ENCODE measurements around the gene TMEM163.
A peak's percentile ranks its signal among the peaks of the same experiment; 100 is the strongest.

The TMEM163 gene

DNA sequence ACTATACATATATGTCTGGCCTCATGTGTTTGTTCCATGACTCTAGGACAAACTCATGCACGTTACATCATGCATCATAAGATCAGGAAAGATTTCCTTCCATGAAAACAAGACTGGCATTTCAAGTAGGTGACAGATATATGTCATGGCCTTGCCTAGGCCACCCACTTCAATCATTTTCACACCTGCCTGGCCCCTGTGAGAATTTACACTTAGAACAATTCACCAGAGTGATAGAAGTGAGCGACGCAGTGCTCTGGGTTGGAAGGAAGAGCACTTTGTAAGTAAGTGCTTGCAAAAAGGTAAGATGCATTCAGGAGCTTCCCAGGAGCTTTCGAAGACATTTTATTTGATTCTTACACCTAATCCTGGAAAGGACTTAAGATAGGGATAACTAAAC, 39.5 kb downstream of the TMEM163 start:
- H3K27ac ChIP-seq (ENCODE audit: low read depth, low read length), result no peak overlapping the region
- H3K9me3 ChIP-seq (ENCODE audit: control insufficient read depth in 1 of 2, low read length in 2 of 2), result no peaks in the 10 kb centered on the region
- H3K4me3 ChIP-seq (ENCODE audit: low read depth in 1 of 2, low read length in 2 of 2), result no peak overlapping the region
- no peaks in the 10 kb centered on the region for H3K36me3 ChIP-seq (ENCODE audit: control insufficient read depth in 1 of 2, insufficient read depth in 2 of 2, low read length in 2 of 2)
- H3K27me3 ChIP-seq (ENCODE audit: control insufficient read depth in 1 of 2, insufficient read depth in 2 of 2, low read length in 2 of 2), result no peaks in the 10 kb centered on the region
- H3K4me1 ChIP-seq (ENCODE audit: control insufficient read depth in 1 of 2, insufficient read depth in 2 of 2, low read length in 2 of 2), result peaks cover 0 to 7% of the 10 kb centered on the region in 2 donors
- H3K9ac ChIP-seq (ENCODE audit: low read depth in 1 of 2, low read length in 2 of 2), result no peak overlapping the region

DNA sequence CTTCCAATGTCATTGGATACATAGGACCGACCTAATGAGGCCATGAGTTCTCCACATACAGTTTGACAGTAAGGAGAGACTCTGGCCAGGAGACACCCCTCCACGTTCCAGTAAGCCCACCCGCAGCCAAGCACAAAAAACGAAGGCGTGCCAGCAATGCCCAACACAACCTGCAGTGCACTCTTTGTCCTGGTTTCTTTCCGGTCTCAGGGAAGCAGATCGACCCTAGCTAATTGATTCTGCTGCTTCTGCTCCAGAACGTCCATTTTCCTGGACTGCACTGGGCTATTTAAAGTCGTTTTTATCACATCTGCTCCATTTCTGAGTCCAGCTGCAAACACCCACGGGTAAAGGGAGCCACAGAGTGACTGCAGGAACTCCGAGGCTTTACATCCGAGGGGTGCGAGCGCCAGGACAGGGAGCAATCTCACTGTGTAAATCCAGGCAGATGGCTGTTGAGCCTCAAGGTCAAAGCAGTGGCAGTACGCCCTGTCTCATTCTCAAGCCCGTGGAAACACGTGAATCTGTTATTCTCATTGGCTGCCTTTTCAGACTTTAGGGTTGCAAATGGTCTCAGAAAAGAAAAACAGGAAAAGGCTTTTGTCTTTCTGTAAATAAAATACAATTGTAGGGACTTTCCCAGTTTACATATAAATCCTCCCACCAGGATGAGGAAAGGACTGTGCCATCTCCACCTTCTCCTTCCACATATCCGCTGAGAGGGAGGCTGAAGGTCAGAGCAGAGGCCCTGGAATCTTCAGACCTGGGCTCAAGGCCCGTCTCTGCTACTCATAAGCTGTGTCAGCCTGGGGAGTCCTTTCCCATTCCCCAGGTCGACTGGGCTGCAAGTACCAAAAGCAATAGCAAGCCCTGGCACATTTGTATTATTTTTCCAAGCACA, 40.7 kb downstream of the TMEM163 start:
- no peaks in the 10 kb centered on the region for H3K4me1 ChIP-seq (ENCODE audit: control insufficient read depth in 1 of 2, insufficient read depth in 2 of 2, low read length in 2 of 2)
- H3K27ac ChIP-seq (ENCODE audit: low read depth, low read length), result no peak overlapping the region
- H3K9ac ChIP-seq (ENCODE audit: low read depth in 1 of 2, low read length in 2 of 2), result no peak overlapping the region
- no peaks in the 10 kb centered on the region for H3K9me3 ChIP-seq (ENCODE audit: control insufficient read depth in 1 of 2, low read length in 2 of 2)
- H3K36me3 ChIP-seq (ENCODE audit: control insufficient read depth in 1 of 2, insufficient read depth in 2 of 2, low read length in 2 of 2), result no peaks in the 10 kb centered on the region
- no peak overlapping the region for H3K4me3 ChIP-seq (ENCODE audit: low read depth in 1 of 2, low read length in 2 of 2)
- H3K27me3 ChIP-seq (ENCODE audit: control insufficient read depth in 1 of 2, insufficient read depth in 2 of 2, low read length in 2 of 2), result no peaks in the 10 kb centered on the region

DNA sequence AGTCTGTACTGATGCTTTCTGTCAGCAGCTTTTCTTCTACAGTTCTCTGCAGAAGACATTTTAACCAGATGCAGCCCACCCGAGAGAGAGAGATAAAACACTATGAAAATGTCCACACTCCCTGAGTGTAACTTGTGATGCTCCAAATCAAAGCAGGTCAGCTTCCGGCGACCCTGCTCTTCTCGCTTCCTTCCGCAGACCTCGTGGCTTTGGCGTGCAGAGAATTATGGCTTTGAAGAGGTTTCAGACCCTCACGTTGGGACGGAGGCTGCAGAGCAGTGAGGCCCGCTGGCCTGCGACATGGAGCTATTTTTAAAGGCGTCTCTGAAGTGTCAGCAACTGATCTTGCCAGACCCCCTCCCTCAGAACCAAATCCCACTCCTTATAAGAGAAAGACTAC, 41.8 kb downstream of the TMEM163 start:
- Histone ChIP-seq H3K4me1 (ENCODE audit: control insufficient read depth in 1 of 2, insufficient read depth in 2 of 2, low read length in 2 of 2) (no peaks in the 10 kb centered on the region), H3K9me3 (ENCODE audit: control insufficient read depth in 1 of 2, low read length in 2 of 2) (no peaks in the 10 kb centered on the region)

DNA sequence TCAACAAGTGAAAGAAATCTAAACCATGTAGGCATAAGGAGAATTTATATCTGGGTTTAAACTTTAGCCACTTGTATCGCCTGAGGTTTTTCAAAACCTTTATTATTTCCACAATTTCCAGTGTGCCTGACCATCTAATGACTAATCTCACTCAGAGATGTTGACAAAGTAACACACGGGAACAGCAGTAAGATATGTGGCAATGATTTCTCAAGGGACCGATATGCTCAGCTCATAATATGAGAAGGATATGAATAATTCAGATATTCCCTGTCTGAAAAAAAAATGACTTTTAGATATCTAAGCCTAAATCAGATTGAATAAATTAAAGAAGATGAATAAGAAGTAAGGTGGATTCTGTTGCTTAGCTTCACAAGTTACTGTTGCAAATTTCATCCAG, 43.5 kb downstream of the TMEM163 start:
- H3K27ac ChIP-seq (ENCODE audit: low read depth, low read length), result no peak overlapping the region
- H3K36me3 ChIP-seq (ENCODE audit: control insufficient read depth in 1 of 2, insufficient read depth in 2 of 2, low read length in 2 of 2), result no peaks in the 10 kb centered on the region
- H3K27me3 ChIP-seq (ENCODE audit: control insufficient read depth in 1 of 2, insufficient read depth in 2 of 2, low read length in 2 of 2), result no peaks in the 10 kb centered on the region
- peaks cover 0 to 11% of the 10 kb centered on the region in 2 donors for H3K4me1 ChIP-seq (ENCODE audit: control insufficient read depth in 1 of 2, insufficient read depth in 2 of 2, low read length in 2 of 2)
- H3K9me3 ChIP-seq (ENCODE audit: control insufficient read depth in 1 of 2, low read length in 2 of 2), result no peaks in the 10 kb centered on the region
- H3K4me3 ChIP-seq (ENCODE audit: low read depth in 1 of 2, low read length in 2 of 2), result no peak overlapping the region
- no peak overlapping the region for H3K9ac ChIP-seq (ENCODE audit: low read depth in 1 of 2, low read length in 2 of 2)

More for the DNA sequence above, 41.8 kb downstream of the TMEM163 start:
- no peaks in the 10 kb centered on the region for H3K36me3 ChIP-seq (ENCODE audit: control insufficient read depth in 1 of 2, insufficient read depth in 2 of 2, low read length in 2 of 2)
- no peak overlapping the region for H3K27ac ChIP-seq (ENCODE audit: low read depth, low read length)
- H3K9ac ChIP-seq (ENCODE audit: low read depth in 1 of 2, low read length in 2 of 2), result no peak overlapping the region
- no peak overlapping the region for H3K4me3 ChIP-seq (ENCODE audit: low read depth in 1 of 2, low read length in 2 of 2)
- H3K27me3 ChIP-seq (ENCODE audit: control insufficient read depth in 1 of 2, insufficient read depth in 2 of 2, low read length in 2 of 2), result no peaks in the 10 kb centered on the region

DNA sequence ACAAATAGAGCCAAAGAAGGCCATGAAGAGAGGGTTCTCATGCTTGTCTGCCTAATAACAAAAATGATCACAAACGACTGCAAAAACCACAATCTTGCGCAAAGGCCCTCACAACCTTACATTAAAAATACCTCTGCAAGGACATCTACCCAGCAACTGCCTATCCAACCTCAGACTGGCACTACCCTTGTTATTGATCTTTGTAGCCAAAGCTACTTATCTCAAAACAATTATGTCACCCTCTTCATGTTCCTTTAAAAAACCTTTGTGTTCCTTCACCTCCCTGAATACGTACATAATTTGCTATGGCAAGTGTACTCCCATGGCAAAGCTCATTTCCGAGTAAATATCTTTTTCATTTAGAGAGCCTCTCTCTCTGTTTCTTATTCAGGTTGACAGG, 44.1 kb downstream of the TMEM163 start:
- Histone ChIP-seq H3K4me3 (ENCODE audit: low read depth in 1 of 2, low read length in 2 of 2) (no peak overlapping the region), H3K9me3 (ENCODE audit: control insufficient read depth in 1 of 2, low read length in 2 of 2) (no peaks in the 10 kb centered on the region), H3K9ac (ENCODE audit: low read depth in 1 of 2, low read length in 2 of 2) (no peak overlapping the region), H3K4me1 (ENCODE audit: control insufficient read depth in 1 of 2, insufficient read depth in 2 of 2, low read length in 2 of 2) (peaks cover 0 to 13% of the 10 kb centered on the region in 2 donors), H3K27ac (ENCODE audit: low read depth, low read length) (no peak overlapping the region), H3K27me3 (ENCODE audit: control insufficient read depth in 1 of 2, insufficient read depth in 2 of 2, low read length in 2 of 2) (no peaks in the 10 kb centered on the region), H3K36me3 (ENCODE audit: control insufficient read depth in 1 of 2, insufficient read depth in 2 of 2, low read length in 2 of 2) (no peaks in the 10 kb centered on the region)

DNA sequence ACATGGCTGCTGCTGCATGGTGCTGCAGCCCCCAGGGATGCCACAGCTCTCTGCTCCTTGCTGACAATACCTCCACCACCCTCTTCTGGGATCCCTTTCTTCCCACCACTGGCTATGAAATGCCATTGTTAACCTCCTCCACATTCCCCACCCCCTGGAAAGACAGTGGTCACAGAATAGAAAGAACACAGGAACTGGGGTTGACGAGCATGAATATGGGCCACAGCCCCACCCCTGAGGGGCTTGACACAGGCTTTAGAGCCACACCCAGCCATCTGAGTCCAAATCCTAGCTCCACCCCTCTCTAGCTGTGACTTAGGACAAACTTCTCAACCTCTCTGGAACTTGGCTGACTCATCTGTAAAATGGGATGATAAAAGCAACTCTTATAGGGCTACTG, 47.3 kb downstream of the TMEM163 start:
- H3K4me3 ChIP-seq (ENCODE audit: low read depth in 1 of 2, low read length in 2 of 2), result no peak overlapping the region
- H3K36me3 ChIP-seq (ENCODE audit: control insufficient read depth in 1 of 2, insufficient read depth in 2 of 2, low read length in 2 of 2), result no peaks in the 10 kb centered on the region
- peaks cover 0 to 13% of the 10 kb centered on the region in 2 donors for H3K4me1 ChIP-seq (ENCODE audit: control insufficient read depth in 1 of 2, insufficient read depth in 2 of 2, low read length in 2 of 2)
- no peak overlapping the region for H3K27ac ChIP-seq (ENCODE audit: low read depth, low read length)
- no peaks in the 10 kb centered on the region for H3K9me3 ChIP-seq (ENCODE audit: control insufficient read depth in 1 of 2, low read length in 2 of 2)
- H3K27me3 ChIP-seq (ENCODE audit: control insufficient read depth in 1 of 2, insufficient read depth in 2 of 2, low read length in 2 of 2), result no peaks in the 10 kb centered on the region
- no peak overlapping the region for H3K9ac ChIP-seq (ENCODE audit: low read depth in 1 of 2, low read length in 2 of 2)

DNA sequence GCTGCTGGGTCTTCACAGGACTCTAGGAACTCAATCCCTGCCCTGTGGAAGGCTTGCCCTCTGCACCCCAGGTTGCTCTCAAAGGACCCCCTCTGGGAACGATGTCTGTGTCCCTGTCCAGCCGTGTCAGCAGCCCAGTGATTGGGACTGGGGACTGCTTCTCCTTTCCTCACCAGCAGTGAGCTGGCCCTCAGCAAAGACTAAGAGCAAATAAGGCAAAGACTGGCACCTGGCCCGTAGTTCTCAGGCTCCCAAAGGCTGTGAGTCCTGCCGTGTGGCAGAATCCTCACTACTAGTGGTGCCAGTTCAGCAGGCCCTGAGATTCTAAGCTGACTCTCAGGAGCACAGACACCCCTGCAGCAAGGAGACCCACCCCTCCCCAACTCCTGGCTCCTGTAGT, 47.8 kb downstream of the TMEM163 start:
- H3K4me1 ChIP-seq (ENCODE audit: control insufficient read depth in 1 of 2, insufficient read depth in 2 of 2, low read length in 2 of 2), result peaks cover 0 to 13% of the 10 kb centered on the region in 2 donors
- H3K27ac ChIP-seq (ENCODE audit: low read depth, low read length), result no peak overlapping the region
- peak overlapping the region in 1 of 2 donors; percentile 2 for H3K4me3 ChIP-seq (ENCODE audit: low read depth in 1 of 2, low read length in 2 of 2)

DNA sequence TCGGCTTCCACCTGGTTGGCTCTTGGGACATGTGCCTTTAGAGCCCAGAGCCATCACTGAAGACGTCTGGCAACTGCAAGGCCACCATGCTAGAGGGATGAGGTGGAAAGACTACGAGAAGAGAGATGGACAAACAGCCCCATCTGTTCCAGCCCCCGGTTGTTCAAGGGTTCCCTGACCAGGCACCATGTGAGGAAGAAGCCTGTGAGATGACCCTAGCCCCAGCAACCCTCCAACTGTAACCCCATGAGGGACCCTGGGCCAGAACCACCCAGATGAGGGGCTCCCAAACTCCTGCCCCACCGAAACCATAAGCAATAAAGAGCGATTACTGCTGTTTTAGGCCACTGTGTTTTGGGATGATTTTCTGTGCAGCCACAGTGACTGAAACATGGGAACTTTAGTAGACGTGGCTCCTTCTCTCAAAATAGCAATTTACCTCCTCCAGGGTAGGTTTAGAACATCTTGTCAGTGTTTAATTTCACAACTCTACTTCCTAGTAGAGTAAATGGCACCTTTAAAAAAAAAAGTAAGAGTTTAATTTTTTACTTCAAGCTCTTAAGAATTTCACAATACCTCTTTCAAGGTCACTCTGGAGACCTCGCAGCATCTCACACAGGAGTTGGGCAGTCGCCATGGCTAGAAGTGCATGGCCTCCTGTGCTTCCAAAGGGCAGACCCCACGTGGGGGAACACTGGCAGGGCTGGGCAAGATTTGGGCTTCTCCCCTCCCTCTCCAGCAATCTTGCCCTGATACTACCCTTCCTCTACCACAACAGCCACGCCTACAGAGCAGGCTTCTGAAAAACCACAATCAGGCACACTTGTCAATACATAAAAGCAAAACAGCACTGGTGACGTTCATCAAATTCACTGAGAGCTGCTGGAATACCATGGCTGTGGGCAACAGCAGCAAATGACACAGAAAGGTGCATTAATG, 48.8 kb downstream of the TMEM163 start:
- peak overlapping the region in 1 of 2 donors; percentile 2 for H3K4me3 ChIP-seq (ENCODE audit: low read depth in 1 of 2, low read length in 2 of 2)
- peaks cover 0 to 13% of the 10 kb centered on the region in 2 donors for H3K4me1 ChIP-seq (ENCODE audit: control insufficient read depth in 1 of 2, insufficient read depth in 2 of 2, low read length in 2 of 2)
- no peaks in the 10 kb centered on the region for H3K36me3 ChIP-seq (ENCODE audit: control insufficient read depth in 1 of 2, insufficient read depth in 2 of 2, low read length in 2 of 2)
- H3K9me3 ChIP-seq (ENCODE audit: control insufficient read depth in 1 of 2, low read length in 2 of 2), result no peaks in the 10 kb centered on the region
- H3K27me3 ChIP-seq (ENCODE audit: control insufficient read depth in 1 of 2, insufficient read depth in 2 of 2, low read length in 2 of 2), result no peaks in the 10 kb centered on the region
- H3K9ac ChIP-seq (ENCODE audit: low read depth in 1 of 2, low read length in 2 of 2), result no peak overlapping the region
- H3K27ac ChIP-seq (ENCODE audit: low read depth, low read length), result no peak overlapping the region

More for the DNA sequence above, 47.8 kb downstream of the TMEM163 start:
- Histone ChIP-seq H3K9me3 (ENCODE audit: control insufficient read depth in 1 of 2, low read length in 2 of 2) (no peaks in the 10 kb centered on the region), H3K36me3 (ENCODE audit: control insufficient read depth in 1 of 2, insufficient read depth in 2 of 2, low read length in 2 of 2) (no peaks in the 10 kb centered on the region), H3K9ac (ENCODE audit: low read depth in 1 of 2, low read length in 2 of 2) (no peak overlapping the region), H3K27me3 (ENCODE audit: control insufficient read depth in 1 of 2, insufficient read depth in 2 of 2, low read length in 2 of 2) (no peaks in the 10 kb centered on the region)

DNA sequence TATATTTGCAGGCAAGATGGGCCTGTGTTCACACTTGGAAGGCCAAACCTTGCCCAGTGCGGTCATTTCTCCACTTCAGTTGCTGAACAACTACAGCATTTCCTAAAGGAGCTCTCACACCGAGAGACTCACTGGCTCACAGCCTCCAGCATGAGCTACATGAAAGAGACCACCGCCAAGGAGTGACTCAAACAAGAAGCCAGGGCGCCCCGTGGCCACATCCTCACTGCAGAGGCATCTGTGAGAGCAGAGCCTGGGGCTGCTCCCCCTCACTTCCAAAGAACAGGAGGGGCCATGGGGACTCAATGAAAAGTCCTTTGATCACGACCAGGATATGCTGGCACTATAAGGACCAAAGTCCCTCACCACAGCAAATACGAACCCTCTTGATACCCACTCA, 50.0 kb downstream of the TMEM163 start:
- Histone ChIP-seq H3K36me3 (ENCODE audit: control insufficient read depth in 1 of 2, insufficient read depth in 2 of 2, low read length in 2 of 2) (no peaks in the 10 kb centered on the region), H3K9ac (ENCODE audit: low read depth in 1 of 2, low read length in 2 of 2) (no peak overlapping the region), H3K9me3 (ENCODE audit: control insufficient read depth in 1 of 2, low read length in 2 of 2) (no peaks in the 10 kb centered on the region), H3K27me3 (ENCODE audit: control insufficient read depth in 1 of 2, insufficient read depth in 2 of 2, low read length in 2 of 2) (no peaks in the 10 kb centered on the region), H3K4me1 (ENCODE audit: control insufficient read depth in 1 of 2, insufficient read depth in 2 of 2, low read length in 2 of 2) (peaks cover 0 to 13% of the 10 kb centered on the region in 2 donors), H3K4me3 (ENCODE audit: low read depth in 1 of 2, low read length in 2 of 2) (no peak overlapping the region), H3K27ac (ENCODE audit: low read depth, low read length) (no peak overlapping the region)

DNA sequence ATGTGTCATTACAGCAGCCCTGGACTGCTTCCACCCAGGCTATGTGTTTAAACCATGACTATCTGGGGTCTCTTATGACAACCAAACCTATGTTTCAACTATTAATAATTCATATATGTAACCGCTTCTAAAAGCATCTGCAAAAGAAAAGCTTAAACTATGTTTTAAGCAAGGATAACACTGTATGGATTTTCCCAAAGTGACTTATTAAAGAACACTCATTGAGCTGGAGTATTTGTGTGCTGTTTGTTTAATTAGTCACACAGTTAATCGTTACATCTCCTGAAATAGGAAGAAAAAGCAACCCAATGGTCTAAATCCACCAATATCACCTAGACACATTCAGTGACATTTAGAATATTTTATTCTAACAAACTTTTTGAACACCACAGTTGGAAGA, 51.3 kb downstream of the TMEM163 start:
- Histone ChIP-seq H3K9ac (ENCODE audit: low read depth in 1 of 2, low read length in 2 of 2) (no peak overlapping the region), H3K4me3 (ENCODE audit: low read depth in 1 of 2, low read length in 2 of 2) (no peak overlapping the region), H3K27me3 (ENCODE audit: control insufficient read depth in 1 of 2, insufficient read depth in 2 of 2, low read length in 2 of 2) (no peaks in the 10 kb centered on the region), H3K27ac (ENCODE audit: low read depth, low read length) (no peak overlapping the region), H3K9me3 (ENCODE audit: control insufficient read depth in 1 of 2, low read length in 2 of 2) (no peaks in the 10 kb centered on the region), H3K36me3 (ENCODE audit: control insufficient read depth in 1 of 2, insufficient read depth in 2 of 2, low read length in 2 of 2) (no peaks in the 10 kb centered on the region), H3K4me1 (ENCODE audit: control insufficient read depth in 1 of 2, insufficient read depth in 2 of 2, low read length in 2 of 2) (peaks cover 0 to 13% of the 10 kb centered on the region in 2 donors)
